GM19324 (cell line): ENCODE results near the gene UCP1.

Experiments used
- ATAC-seq: cut with Tn5 transposase; IDR thresholded peaks from one replicate; pipeline ENCODE4 v1.9.1; 2021; ENCODE audit warnings: mild to moderate bottlenecking, moderate library complexity; ENCODE audit not compliant: unreplicated experiment, low FRiP score

The UCP1 gene, protein sequence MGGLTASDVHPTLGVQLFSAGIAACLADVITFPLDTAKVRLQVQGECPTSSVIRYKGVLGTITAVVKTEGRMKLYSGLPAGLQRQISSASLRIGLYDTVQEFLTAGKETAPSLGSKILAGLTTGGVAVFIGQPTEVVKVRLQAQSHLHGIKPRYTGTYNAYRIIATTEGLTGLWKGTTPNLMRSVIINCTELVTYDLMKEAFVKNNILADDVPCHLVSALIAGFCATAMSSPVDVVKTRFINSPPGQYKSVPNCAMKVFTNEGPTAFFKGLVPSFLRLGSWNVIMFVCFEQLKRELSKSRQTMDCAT

GRCh38 chr4:140568507-140569306, at the start of gene UCP1:
Gene UCP1 (minus strand): TSS chr4:140568961. CDS start chr4:140568729, 232 bp downstream.
- ATAC-seq: no peak

DNA sequence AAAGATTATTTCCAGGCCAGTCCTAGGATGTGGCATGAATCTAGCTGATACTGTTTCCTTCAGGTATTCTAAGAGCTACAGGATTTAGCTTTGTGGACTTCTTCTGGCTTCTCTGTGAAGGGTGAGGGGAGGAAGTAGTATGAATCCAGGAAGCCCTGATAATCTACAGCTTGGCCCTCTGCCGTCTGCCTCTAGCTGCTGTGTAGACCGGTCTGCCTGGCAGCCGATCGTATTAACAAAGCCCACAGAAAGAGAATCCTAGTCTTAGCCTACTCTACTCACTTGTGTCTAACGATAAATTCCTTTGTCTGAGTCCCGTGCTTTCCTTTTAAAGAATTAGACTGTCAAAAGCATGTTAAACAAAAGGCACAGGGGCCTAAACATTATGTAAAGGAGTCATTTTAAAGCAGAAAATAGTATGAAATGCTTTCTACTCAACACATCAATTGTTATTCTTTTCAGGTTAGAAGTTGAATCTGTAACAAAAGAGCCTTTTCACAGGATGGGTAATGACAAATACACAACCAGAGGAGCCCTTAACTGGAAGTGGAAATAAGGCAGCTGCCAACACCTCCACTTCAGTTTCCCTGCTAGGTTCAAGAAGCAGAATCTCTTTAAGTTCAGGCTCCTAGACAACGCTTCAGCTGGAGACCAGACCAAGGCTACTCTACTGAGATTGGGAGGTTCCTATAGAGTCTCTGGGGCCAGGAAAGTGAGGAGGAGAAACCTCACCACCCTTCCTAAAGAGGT, 48.9 kb upstream of the UCP1 start:
- no peak for ATAC-seq

- ATAC-seq: no peak
Measured at GRCh38 chr4:140615451-140615850, 46.7 kb upstream of the UCP1 start.

DNA sequence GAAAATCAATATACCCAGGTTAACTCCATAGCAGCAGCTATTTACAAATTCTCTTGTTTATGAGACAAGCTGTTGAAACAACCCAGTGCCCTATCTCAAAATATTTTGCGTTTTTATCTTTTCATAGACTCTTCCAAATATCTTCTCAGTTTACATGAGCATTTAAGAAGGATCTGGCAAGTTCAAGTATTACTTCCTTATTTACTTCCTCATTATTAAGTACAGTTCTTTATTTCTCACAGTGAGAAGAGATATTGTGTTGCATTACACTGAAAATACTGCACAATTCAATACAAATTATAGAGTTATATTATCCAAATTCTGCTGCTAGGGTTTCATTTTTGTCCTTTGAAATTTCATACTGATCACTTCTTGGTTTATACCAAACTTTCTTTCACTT, 43.6 kb upstream of the UCP1 start:
- ATAC-seq: no peak

DNA sequence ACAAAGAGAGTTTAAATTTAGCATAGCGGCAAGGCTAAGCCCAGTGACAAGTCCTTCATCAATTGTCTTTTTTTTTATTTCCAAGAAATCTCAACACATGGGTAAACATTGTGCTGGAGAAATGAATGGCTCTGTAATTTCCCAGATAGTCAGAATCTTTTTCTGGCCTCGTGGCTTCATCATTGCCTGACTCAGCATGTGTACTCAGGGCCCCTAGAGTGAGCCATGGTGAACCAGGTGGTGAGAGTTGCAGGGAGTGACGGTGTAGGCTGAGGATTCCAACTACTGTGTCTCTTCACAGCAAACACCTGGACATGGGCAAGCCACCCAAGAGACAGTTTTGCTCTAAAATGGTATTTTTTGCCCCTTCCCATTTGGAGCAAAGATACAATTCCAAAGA, 43.1 kb upstream of the UCP1 start:
- no peak for ATAC-seq

DNA sequence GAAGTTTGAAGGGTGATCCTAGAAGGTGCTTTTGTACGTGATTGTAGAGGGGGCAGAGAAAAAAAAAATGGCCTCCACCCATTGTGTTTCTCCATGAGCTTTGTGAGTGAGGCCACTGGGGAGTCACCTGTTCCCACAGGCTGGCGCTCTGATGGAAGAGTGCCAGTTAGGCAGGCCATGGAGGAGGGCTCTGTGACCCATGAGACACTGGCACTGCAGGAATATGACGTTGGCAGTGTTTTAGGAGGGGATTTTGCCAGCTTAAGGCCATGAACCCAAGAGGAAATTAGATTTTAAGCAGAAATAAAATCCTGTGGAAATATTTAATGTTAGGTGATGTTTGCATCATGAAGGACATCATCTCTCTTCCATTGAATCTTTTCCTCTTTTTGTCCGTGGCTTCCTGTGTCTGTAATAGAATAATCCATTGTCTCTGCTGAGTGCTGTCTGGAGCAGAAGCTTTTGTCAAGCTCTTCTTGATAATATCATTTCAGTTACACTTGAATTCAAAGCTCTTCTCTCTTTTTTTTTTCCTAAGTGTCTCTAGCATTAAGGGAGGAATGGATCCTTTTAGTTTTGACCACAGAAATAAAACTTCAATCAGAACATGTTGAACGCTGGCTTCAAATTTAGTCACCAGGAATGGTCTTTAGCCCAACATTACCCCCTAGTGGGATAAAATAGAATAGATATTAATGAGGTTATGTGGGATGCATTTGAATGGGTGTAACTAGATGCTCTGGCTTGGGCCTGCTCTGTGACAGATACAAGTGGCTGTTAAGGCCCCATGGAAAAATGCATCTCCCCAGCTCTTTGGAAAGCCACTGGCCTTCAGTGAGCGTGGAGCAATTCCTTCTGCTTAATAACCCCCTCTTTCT, 41.0 kb upstream of the UCP1 start:
- ATAC-seq: peak; percentile 57

DNA sequence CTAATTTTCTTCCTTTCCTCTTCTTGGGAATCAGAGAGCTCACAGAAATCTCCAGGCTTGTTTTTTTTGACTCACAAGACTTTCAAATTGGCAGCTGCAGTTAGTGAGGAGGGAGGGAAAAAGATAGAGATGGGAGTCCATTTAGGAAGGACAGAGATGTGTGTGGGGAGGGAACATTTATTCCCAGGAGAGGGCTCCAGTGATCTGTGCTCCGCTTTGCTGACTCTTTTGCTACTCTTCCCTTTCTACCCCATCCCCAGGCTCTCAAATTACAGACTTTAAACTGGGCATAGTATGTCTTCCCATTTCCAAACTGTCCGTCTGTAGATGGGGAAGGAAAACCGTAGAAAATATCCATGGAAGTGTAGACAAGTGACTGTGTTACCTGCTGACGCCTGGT, 39.1 kb upstream of the UCP1 start:
- no peak for ATAC-seq

- ATAC-seq: no peak
Measured at GRCh38 chr4:140604544-140604943, 35.8 kb upstream of the UCP1 start.

GRCh38 chr4:140603286-140603685, 34.5 kb upstream of the UCP1 start:
- no peak for ATAC-seq

GRCh38 chr4:140602714-140603113, 34.0 kb upstream of the UCP1 start:
- ATAC-seq: no peak

DNA sequence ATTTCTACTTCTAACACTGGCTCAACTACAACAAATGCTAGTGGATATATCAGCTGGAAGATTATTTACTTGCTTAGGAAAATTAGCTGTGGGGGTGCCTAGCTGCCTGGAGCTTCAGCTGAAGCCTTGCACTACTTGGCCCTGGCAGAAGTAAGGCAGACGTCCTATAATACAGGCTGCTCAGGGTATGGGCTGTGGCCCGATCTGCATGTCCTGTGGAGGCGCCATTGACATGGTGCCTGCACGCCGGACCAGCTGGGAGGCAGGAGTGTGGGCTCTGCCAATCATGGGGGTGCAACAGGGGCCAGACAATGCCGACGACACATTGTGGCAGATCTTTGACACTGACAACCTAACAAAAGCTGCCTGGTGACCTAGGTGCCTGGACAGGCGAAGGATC, 31.6 kb upstream of the UCP1 start:
- ATAC-seq: no peak

- peak; percentile 88 for ATAC-seq
Measured at GRCh38 chr4:140595065-140595464, 26.3 kb upstream of the UCP1 start.

DNA sequence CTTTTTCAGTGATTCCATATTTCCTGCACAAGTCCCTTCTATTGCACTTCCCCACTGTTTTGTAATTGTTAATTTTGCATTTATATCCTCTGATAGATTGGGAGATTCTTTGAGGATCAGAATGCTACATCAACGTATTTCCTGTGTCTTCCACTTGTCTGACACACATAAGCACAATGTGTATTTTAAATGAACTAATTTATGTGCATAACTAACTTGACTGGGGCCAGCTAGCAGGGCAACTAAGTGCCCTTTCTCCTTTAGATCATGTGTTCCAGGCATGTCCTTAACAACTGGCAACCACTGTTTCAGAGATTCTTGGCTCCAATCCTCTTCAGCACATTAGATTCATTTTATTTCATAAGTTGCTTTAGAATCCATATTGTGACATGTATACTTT, 15.7 kb upstream of the UCP1 start:
- no peak for ATAC-seq

GRCh38 chr4:140581078-140581477, 12.3 kb upstream of the UCP1 start:
- no peak for ATAC-seq

DNA sequence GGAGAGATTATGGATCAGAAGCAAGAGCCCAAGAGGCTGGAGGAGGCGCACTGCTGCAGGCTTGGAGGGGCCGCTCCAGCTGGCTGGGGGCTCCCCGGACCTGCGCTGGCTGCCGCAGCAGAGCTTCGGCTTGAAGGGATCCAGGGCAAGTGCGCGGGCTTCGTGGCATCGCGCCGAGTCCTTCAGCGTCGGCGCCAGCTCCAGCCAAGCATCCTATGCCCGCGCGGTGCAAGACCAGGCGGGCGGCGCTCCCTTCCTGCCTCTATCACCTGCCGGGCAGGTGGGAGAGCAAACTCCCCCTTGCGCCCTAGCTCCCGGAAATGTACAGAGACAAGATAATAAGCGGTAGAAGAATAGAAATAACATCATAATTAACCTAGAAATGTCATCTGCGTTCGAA, 10.5 kb upstream of the UCP1 start:
- ATAC-seq: no peak

- ATAC-seq: no peak
Measured at GRCh38 chr4:140575489-140575888, 6.7 kb upstream of the UCP1 start.

DNA sequence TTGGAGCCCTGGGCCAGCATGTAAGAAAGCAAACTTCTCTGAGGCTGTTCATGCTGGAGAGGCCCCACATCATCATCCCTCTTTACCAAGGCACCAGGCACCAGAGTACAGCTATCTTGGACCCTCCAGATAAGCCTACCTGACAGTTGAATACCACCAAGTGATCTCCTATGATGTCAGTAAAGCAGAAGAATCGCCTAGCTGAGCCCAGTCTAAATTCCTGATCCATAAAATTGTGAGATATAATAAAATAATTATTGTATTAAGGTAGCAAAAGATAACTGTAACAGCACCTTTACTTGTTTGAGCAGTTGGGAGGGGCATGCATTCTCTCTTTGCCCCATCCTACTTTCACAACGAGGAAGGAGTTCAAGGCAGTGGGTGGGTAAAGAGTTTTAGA, 2.9 kb upstream of the UCP1 start:
- ATAC-seq: no peak

DNA sequence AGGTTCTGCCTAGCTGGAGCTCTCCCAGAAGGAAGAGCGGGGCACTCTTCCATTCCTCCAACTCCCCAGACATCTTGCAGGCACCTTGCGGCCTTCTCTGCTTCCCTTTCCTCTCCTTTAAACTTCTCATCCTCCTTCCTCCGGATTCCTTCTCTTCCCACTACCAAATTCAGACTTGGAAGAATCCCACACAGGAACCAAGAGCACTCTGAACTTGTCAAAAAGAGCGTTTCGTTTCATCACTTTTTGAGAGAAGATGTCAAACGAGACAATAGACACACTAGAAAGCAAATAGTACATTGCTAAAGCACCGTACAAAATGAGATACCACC, 512 bp upstream of the UCP1 start:
- no peak for ATAC-seq

DNA sequence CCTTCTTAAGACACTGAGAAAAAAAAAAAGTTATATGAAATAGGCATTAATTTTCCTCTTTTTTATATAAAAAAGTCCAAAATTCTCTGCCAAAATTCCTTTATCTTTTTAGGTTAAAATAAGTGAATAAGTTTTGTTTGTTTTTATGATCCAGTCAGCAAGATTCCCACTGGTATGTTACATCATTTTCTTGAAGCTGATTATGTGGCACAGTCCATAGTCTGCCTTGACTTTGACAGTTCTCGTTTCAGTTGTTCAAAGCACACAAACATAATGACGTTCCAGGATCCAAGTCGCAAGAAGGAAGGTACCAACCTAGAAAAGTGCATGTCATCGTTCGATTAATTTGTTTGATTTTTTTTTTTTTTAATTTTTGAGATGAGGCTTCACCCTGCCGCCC, 9.1 kb downstream of the UCP1 start:
- ATAC-seq: no peak

- no peak for ATAC-seq
Measured at GRCh38 chr4:140557831-140558435, 10.8 kb downstream of the UCP1 start.
